ENCODE data around the gene CCL5. TPM values are rescaled to one million over a fixed set of nuclear protein-coding genes. Genes with fewer than 3 reads are reported as not detected.

The CCL5 gene
- total RNA-seq, 1 experiment from 2014 or later = 4.4 TPM

GRCh38 chr17:35877345-35878029 is 2.7 kb downstream of the CCL5 start:
- DNase-seq = no peak
- H3K27me3 ChIP-seq = no peaks in the 10 kb centered on the region
- H3K36me3 ChIP-seq = no peaks in the 10 kb centered on the region
- no peaks in the 10 kb centered on the region for H3K9me3 ChIP-seq
- H3K4me3 ChIP-seq = no peak overlapping the region

GRCh38 chr17:35876534-35876933 is 3.6 kb downstream of the CCL5 start:
- no peaks in the 10 kb centered on the region for H3K27me3 ChIP-seq
- H3K9me3 ChIP-seq = no peaks in the 10 kb centered on the region
- no peaks in the 10 kb centered on the region for H3K36me3 ChIP-seq
- DNase-seq = no peak
- no peak overlapping the region for H3K4me3 ChIP-seq

- H3K27me3 ChIP-seq = no peaks in the 10 kb centered on the region
- no peaks in the 10 kb centered on the region for H3K9me3 ChIP-seq
- H3K4me3 ChIP-seq = no peak overlapping the region
- no peak for DNase-seq
- no peaks in the 10 kb centered on the region for H3K36me3 ChIP-seq
Measured at GRCh38 chr17:35875800-35876139, 4.4 kb downstream of the CCL5 start.

GRCh38 chr17:35875072-35875799 is 4.9 kb downstream of the CCL5 start:
- H3K4me3 ChIP-seq = no peak overlapping the region
- H3K36me3 ChIP-seq = no peaks in the 10 kb centered on the region
- no peaks in the 10 kb centered on the region for H3K27me3 ChIP-seq
- no peaks in the 10 kb centered on the region for H3K9me3 ChIP-seq
- no peak for DNase-seq

- no peak for DNase-seq
- H3K9me3 ChIP-seq = no peaks in the 10 kb centered on the region
Measured at GRCh38 chr17:35872196-35872980, 7.8 kb downstream of the CCL5 start.

GRCh38 chr17:35870906-35871819 is 9.0 kb downstream of the CCL5 start:
- H3K9me3 ChIP-seq = no peaks in the 10 kb centered on the region
- H3K4me3 ChIP-seq = no peak overlapping the region
- no peaks in the 10 kb centered on the region for H3K27me3 ChIP-seq
- no peak for DNase-seq
- no peaks in the 10 kb centered on the region for H3K36me3 ChIP-seq

More at GRCh38 chr17:35872196-35872980, 7.8 kb downstream of the CCL5 start:
- Histone ChIP-seq H3K36me3 (no peaks in the 10 kb centered on the region), H3K4me3 (no peak overlapping the region), H3K27me3 (no peaks in the 10 kb centered on the region)

GRCh38 chr17:35868737-35869136 is 11.4 kb downstream of the CCL5 start, which contains the start of gene HEATR9:
Gene HEATR9 (minus strand): TSS chr17:35868891. CDS start chr17:35868742, 149 bp downstream.
- Histone ChIP-seq H3K9me3 (no peaks in the 10 kb centered on the region), H3K27me3 (no peaks in the 10 kb centered on the region)

GRCh38 chr17:35867574-35867973 is 12.6 kb downstream of the CCL5 start:
- Histone ChIP-seq H3K9me3 (no peaks in the 10 kb centered on the region), H3K36me3 (no peaks in the 10 kb centered on the region), H3K27me3 (no peaks in the 10 kb centered on the region), H3K4me3 (no peak overlapping the region)
- no peak for DNase-seq

More at GRCh38 chr17:35868737-35869136, 11.4 kb downstream of the CCL5 start, which contains the start of gene HEATR9:
- DNase-seq = no peak
- Histone ChIP-seq H3K4me3 (no peak within 1 kb of the TSS), H3K36me3 (no peaks in the 10 kb centered on the region)

GRCh38 chr17:35866341-35866950 is 13.7 kb downstream of the CCL5 start:
- Histone ChIP-seq H3K27me3 (no peaks in the 10 kb centered on the region), H3K4me3 (no peak overlapping the region), H3K9me3 (no peaks in the 10 kb centered on the region), H3K36me3 (no peaks in the 10 kb centered on the region; the same call in 1 of the 2 replicates)
- no peak for DNase-seq

- H3K4me3 ChIP-seq = no peak overlapping the region
- H3K27me3 ChIP-seq = no peaks in the 10 kb centered on the region
- no peaks in the 10 kb centered on the region for H3K9me3 ChIP-seq
- DNase-seq = no peak
- H3K36me3 ChIP-seq = no peaks in the 10 kb centered on the region; the same call in 1 of the 2 replicates
Measured at GRCh38 chr17:35865412-35866340, 14.5 kb downstream of the CCL5 start.

- no peaks in the 10 kb centered on the region for H3K27me3 ChIP-seq
- no peaks in the 10 kb centered on the region; the same call in 1 of the 2 replicates for H3K36me3 ChIP-seq
- no peak overlapping the region for H3K4me3 ChIP-seq
- no peaks in the 10 kb centered on the region for H3K9me3 ChIP-seq
- no peak for DNase-seq
Measured at GRCh38 chr17:35864853-35865252, 15.3 kb downstream of the CCL5 start.

GRCh38 chr17:35856603-35857002 is 23.6 kb downstream of the CCL5 start:
- H3K9me3 ChIP-seq = no peaks in the 10 kb centered on the region
- no peak for DNase-seq
- no peak overlapping the region for H3K4me3 ChIP-seq
- peaks cover 40% of the 10 kb centered on the region for H3K36me3 ChIP-seq
- H3K27me3 ChIP-seq = no peaks in the 10 kb centered on the region

- peaks cover 40% of the 10 kb centered on the region for H3K36me3 ChIP-seq
- no peaks in the 10 kb centered on the region for H3K27me3 ChIP-seq
- no peak overlapping the region for H3K4me3 ChIP-seq
- no peak for DNase-seq
- no peaks in the 10 kb centered on the region for H3K9me3 ChIP-seq
Measured at GRCh38 chr17:35855965-35856364, 24.2 kb downstream of the CCL5 start.

GRCh38 chr17:35849469-35850348 is 30.5 kb downstream of the CCL5 start:
- peak; percentile 34 for DNase-seq
- H3K4me3 ChIP-seq = no peak overlapping the region
- H3K36me3 ChIP-seq = peaks cover 85% of the 10 kb centered on the region
- H3K9me3 ChIP-seq = no peaks in the 10 kb centered on the region
- no peaks in the 10 kb centered on the region for H3K27me3 ChIP-seq

All from MG63 (cell line).